HG03520 (cell line): Measurements from ENCODE around the gene NUDT3.
"Not testable (repeated sequence)": the region's sequence is repeated elsewhere in the genome, so short reads cannot be mapped to it uniquely, and the experiment has no call there.

Experiments used
- ATAC-seq: cut with Tn5 transposase; IDR thresholded peaks from one replicate; pipeline ENCODE4 v1.9.1; 2021; ENCODE audit warnings: mild to moderate bottlenecking, moderate library complexity; ENCODE audit not compliant: unreplicated experiment

NUDT3 gene

DNA sequence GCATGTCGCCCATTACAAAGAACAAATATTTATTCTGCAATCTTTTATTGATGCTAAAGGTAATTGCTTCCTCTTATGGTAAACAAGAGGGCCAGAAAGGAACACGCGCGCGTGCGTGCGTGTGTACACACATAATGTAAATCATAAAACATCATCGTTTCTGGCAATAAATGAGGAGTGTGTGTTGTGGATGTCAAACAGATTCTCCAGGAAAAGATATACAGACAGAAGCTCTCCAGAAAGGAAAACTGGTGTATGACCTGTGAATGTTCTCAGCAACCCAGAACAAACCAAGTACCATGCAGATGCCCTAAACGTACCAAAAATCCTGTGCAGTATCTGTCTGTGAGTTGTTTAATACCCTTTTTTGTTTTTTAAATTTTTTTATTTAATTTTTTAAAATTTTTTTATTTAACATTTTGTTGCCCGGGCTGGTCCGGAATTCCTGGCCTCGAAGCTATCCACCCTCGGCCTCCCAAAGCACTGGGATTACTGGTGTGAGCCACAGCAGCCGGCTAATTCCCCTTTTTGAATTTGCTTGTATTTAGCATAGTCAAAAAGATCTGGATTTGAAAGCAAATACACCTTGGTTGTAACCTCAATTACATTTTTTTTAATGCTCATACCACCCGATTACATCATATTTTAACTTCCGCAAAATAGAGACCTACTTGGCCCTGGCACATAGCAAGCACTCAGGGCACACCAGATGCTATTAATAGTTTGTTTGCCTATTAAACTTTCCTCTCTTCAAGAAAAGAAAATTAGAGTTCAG is 909 bp upstream of the NUDT3 start:
- no peak for ATAC-seq

- ATAC-seq, result peak; percentile 26
Measured at GRCh38 chr6:34391786-34392496, 528 bp downstream of the NUDT3 start.

DNA sequence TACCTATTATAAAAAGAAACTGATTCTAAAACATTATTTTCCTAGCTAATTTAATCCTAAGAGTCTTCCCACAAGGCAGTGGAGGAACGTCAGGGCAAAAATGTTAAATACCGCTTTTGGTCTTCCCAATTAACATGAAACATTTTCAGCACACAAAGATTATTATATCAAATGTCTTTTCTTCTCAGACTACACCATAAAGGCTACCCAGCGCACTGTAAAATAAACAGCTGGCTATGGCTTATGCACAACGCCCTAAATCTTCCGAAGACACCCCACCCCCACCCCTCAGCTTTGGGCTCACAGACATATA is 1.0 kb downstream of the NUDT3 start:
- ATAC-seq, result no peak

DNA sequence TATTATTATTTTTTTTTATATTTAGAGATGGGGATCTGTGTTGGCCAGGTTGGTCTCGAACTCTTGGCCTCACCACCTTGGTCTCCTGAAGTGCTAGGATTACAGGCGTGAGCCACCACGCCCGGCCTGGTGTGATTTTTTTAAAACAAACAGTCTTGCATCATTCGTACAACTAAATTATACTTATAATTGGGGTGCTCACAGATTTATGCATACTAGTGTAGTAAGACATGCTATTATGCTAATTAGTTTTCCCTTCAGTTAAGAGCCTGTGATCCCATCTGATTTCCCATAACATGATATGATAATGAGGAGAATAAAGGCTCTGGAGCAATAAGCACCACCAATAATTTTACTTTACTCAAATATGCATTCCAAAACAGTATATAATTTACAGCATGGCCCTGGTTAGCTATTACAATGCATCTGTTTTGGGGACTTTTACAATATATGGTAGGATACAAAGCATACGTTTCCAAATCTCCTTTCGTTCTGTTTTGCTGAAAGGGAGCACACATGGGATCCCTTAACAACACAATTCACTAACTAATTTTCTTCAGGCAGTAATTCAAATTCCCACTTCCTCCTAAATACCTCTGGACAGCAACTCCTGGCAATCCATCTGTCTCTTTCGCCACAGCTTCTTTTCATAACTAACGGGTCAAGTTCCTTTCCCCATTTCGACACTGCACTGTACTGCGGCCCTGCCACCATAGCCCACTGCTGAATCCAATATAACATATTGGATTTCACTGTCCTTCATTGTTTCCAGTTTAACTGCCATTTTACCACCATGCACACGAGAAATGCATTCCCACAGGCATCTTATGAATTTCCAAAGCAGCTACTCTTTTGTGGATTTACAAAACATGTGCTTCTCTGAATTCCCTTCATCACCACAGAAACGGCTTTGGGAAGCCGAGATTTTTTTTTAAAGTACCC is 1.7 kb downstream of the NUDT3 start:
- ATAC-seq, result no peak

DNA sequence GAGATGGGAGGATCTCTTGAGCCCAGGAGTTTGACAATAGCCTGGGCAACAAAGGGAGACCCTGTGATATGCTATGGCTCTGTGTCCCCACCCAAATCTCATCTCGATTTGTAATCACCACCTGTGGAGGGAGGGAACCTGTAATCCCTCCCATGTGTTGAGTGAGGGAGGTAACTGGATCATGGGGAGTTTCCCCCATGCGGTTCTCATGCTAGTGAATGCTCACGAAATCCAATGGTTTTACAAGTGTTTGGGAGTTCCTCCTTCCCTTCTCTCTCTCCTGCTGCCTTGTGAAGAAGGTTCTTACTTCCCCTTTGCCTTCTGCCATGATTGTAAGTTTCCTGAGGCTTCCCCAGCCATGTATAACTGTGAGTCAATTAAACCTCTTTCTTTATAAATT is 3.4 kb downstream of the NUDT3 start:
- ATAC-seq, result no peak

DNA sequence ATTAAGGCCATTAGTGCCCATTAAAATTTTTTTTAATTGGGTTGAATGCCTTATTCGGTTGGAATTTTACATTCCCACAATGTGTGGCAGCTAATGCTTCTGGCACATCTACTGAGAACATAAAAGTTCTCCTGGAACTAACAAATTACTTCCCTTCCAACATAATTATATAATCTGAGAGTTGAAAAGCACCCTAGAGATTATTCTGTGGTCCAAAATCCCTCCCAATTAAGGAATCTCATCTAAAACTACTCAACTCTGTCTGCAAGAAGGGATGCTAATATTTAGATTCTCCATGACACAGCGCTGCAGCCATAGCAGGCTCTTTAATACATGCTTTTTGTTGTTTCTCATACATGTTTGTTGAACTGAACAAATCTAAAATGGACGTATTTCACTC is 4.0 kb downstream of the NUDT3 start:
- ATAC-seq, result no peak

DNA sequence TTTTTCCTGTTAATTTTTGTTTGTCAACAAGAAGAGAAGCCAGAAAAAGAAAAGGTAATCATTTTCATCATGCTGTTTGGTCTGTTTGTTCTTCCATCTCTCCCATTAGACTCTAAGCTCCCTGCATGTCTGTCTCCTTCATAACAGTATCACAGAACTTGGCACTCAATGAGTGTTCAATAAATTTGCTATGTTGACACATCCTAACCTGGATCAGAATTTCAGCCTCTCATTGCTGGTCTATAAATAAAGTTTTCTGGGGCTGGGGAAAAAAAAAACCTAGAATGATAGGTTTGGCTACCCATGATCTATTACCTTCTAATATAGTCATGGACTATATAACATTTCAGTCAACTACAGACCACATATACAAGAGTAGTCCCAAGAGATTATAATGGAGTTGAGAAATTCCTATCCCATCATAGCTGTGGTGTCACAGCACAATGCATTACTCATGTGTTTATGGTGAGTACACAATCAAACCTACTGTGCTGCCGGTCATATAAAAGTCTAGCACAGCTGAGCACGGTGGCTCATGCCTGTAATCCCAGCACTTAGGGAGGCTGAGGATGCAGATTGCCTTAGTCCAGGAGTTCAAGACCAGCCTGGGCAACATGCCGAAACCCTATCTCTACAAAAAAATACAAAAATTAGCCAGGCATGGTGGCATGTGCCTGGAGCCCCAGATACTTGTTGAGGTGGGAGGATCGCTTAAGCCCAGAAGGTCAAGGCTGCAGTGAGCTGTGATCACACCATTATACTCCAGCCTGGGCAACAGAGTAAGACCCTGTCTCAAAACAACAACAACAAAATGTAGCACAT is 5.9 kb downstream of the NUDT3 start:
- ATAC-seq, result no peak

GRCh38 chr6:34385793-34386195 is 6.7 kb downstream of the NUDT3 start:
- ATAC-seq, result no peak

- ATAC-seq, result no peak
Measured at GRCh38 chr6:34384321-34385153, 7.9 kb downstream of the NUDT3 start.

DNA sequence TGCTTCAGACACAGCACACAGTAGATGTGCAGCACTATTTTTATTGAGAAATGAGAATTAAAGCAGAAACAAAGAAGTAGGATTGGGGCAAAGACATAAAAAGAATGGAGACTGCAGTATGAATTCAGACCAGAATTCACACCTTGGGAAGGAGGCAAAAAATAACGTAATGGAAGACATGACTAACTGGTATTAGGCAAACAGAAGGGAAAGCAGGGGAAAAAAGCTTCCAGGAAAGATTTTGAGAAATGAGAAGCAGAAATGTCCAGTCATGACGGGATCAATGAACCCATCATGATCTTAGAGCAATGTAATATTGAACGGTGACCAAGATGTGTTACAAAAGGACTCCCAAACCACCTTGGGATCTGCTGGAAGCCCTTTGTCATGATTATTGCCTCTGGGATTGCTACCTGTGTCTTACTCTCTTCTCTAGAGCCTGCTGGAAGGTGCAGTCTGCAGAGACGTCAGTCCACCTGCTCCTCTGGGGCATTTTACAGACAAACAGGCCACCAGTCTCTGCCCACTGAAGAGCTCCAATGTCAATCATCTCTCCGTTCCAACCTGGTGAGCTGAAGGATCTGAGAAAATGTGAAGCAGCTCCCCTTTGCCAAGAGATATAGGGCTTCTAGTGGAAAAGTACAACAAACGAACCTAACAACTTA is 8.7 kb downstream of the NUDT3 start:
- no peak for ATAC-seq

GRCh38 chr6:34383161-34383631 is 9.3 kb downstream of the NUDT3 start:
- no peak for ATAC-seq

- ATAC-seq, result no peak
Measured at GRCh38 chr6:34381081-34381480, 11.4 kb downstream of the NUDT3 start.

DNA sequence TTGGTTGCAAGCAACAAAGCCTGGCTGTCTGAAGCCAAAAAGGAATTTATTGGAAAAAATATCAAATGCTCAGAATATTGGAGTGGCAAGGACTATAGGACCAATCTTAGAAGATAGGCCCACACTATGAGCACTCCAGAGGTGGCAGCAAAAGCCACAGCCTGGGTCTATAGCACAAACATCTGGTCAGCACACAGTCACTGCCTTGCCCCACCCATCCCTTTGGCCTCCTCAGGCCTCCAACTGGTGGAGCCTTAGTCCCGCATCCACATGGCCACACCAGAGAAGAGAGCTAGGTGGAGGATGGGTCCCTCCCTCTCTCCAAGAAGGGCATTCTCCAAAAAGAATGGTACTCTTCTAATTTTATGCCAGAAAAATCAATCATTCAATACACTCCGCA is 14.0 kb downstream of the NUDT3 start:
- ATAC-seq, result no peak

DNA sequence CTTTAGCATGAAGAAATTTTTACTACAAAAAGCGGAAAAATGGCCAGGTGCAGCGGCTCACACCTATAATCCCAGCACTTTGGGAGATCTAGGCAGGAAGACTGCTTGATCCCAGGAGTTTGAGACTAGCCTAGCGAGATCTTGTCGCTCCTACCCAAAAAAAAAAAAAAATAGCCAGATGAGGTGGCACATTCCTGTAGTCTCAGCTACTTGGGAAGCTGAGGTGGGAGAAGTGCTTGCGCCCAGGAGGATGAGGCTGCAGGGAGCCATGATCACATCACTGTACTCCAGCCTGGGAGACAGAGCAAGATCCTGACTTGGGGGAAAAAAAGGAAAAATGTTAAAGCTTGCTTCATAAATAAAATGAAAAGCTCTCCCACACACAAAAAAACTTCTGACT is 14.5 kb downstream of the NUDT3 start:
- ATAC-seq, result no peak

GRCh38 chr6:34377571-34377970 is 14.9 kb downstream of the NUDT3 start:
- not testable (repeated sequence) for ATAC-seq

GRCh38 chr6:34375833-34376232 is 16.6 kb downstream of the NUDT3 start:
- ATAC-seq, result no peak

- ATAC-seq, result no peak
Measured at GRCh38 chr6:34374508-34374907, 18.0 kb downstream of the NUDT3 start.

DNA sequence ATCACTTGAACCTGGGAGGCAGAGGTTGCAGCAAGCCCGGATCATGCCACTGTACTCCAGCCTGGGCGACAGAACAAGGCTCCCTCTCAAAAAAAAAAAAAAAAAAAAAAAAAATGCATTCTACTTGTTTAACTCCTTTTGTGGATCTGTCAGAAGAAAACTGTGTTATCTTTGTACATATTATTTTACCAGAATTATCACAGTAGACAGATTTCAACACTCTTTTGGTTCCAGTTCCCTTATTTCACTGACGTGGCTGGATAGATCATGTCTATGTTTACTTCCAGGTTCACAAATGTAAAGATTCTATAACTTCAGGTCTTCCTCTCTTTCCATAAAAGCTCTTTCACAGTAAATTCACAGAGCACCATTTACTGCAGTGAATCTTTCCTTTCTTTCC is 18.4 kb downstream of the NUDT3 start:
- ATAC-seq, result no peak

- no peak for ATAC-seq
Measured at GRCh38 chr6:34373511-34373910, 19.0 kb downstream of the NUDT3 start.
